Activated T-cell treated with anti-CD3 and anti-CD28 coated beads for 48 hours (primary cell): ENCODE measurements around the gene STEEP1.

Experiments used
- DNase-seq: peaks from one replicate; pipeline ENCODE4 v3.0.0-alpha.2; 2020; ENCODE audit warnings: low read depth

STEEP1 gene

DNA sequence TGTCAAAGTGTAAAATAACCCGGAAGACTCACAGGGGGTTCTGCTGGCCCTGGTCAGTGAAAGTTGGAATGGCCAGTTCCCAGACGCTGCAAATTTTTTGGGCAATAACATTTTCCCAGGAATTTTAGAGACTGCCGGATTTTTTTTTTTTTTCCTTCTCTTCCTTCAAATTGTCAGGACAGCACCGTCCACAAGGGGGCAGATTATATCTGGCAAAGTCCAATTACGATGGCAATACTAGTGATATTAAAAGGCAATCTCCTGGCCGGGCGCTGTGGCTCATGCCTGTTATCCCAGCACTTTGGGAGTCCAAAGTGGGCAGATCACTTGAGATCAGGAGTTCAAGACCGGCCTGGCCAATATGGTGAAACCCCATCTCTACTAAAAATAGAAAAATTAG is 76.5 kb downstream of the STEEP1 start:
- no peak for DNase-seq
